Endothelial cell of umbilical vein (primary cell): ENCODE measurements around the gene ADARB1. TPM values are rescaled to one million over a fixed set of nuclear protein-coding genes. Genes with fewer than 3 reads are reported as not detected.

ENCODE experiments used
- BruUV-seq: library from RNA; stranded (reverse); fragments of 400-500 nt; replicated peaks from 2 replicates; lab custom pipeline; 2021; lab: Mats Ljungman, UMichigan
- CTCF ChIA-PET: fragments of 300-600, 350-600 bp; sonication (Branson Sonifier 250); formaldehyde crosslinking; loops from one replicate; lab custom pipeline; 2021; ENCODE audit warnings: antibody characterized with exemption, inconsistent platforms; lab: Charles Lee
- POLR2A ChIA-PET: fragments of 300-600, 350-600 bp; sonication (Branson Sonifier 250); formaldehyde crosslinking; loops from one replicate; lab custom pipeline; 2021; ENCODE audit warnings: antibody characterized with exemption, inconsistent platforms; lab: Charles Lee
- DNase-seq: peaks from one replicate; pipeline ENCODE4 v3.0.0-alpha.2; 2011; ENCODE audit warnings: low read depth, low spot score
- FAIRE-seq: peaks from 2 replicates; lab custom pipeline; 2011; peaks lifted over from hg19 to GRCh38; lab: Jason Lieb, UNC
- H2AFZ ChIP-seq: 2 replicates; pipeline ENCODE4 v1.6.0; 2012; ENCODE audit warnings: low read depth, low read length, control low read depth, inconsistent platforms
- H3K27ac ChIP-seq: 2 replicates; pipeline ENCODE4 v1.5.1; 2011; ENCODE audit warnings: low read depth, mild to moderate bottlenecking, control low read depth, low read length, moderate library complexity; ENCODE audit not compliant: insufficient read depth
- H3K27me3 ChIP-seq, 2 experiments: 2 replicates each; pipeline versions ENCODE4 v1.6.0 to v1.6.1; 2011; ENCODE audit warnings: low read length in 2 of 2, mixed read lengths in 1 of 2; ENCODE audit not compliant: control insufficient read depth in 2 of 2, insufficient read depth in 2 of 2
- H3K36me3 ChIP-seq, 2 experiments: 2 replicates in 1 of 2; 3 replicates in 1 of 2; pipeline ENCODE4 v1.5.1; 2011; ENCODE audit warnings: low read length in 2 of 2, mild to moderate bottlenecking in 1 of 2, moderate library complexity in 1 of 2; ENCODE audit not compliant: control insufficient read depth in 2 of 2, insufficient read depth in 2 of 2; ENCODE audit errors: extremely low read depth in 1 of 2
- H3K4me1 ChIP-seq: 3 replicates; pipeline ENCODE4 v1.5.1; 2011; ENCODE audit warnings: mild to moderate bottlenecking, low read length; ENCODE audit not compliant: control insufficient read depth, insufficient read depth; ENCODE audit errors: extremely low read depth
- H3K4me2 ChIP-seq: 2 replicates; pipeline ENCODE4 v1.6.1; 2011; ENCODE audit warnings: low read length, control low read depth, mixed read lengths; ENCODE audit not compliant: insufficient read depth
- H3K4me3 ChIP-seq, 3 experiments: fragments of 200-600 bp in 1 of 3; sonication (generic), shearing (Covaris generic) in 1 of 3; replicated peaks in 1 of 3; 2 replicates each; pipeline ENCODE4 v1.5.1; 2011 to 2016; ENCODE audit warnings: control low read depth in 3 of 3, low read length in 3 of 3, mild to moderate bottlenecking in 2 of 3, inconsistent platforms in 1 of 3, low read depth in 1 of 3, moderate library complexity in 1 of 3; ENCODE audit not compliant: insufficient read depth in 1 of 3
- H3K79me2 ChIP-seq: 2 replicates; pipeline ENCODE4 v1.6.0; 2012; ENCODE audit warnings: low read length, inconsistent platforms; ENCODE audit not compliant: control insufficient read depth, insufficient read depth
- H3K9ac ChIP-seq: replicated peaks from 2 replicates; pipeline ENCODE3; 2011; ENCODE audit warnings: low read length, control low read depth; ENCODE audit not compliant: insufficient read depth; ENCODE audit errors: extremely low read depth
- H3K9me1 ChIP-seq: replicated peaks from 3 replicates; pipeline ENCODE4 v1.6.0; 2011; ENCODE audit warnings: mild to moderate bottlenecking, low read length; ENCODE audit not compliant: control insufficient read depth, insufficient read depth; ENCODE audit errors: extremely low read depth
- H3K9me3 ChIP-seq: replicated peaks from 2 replicates; pipeline ENCODE4 v1.5.1; 2012; ENCODE audit warnings: low read length, inconsistent platforms; ENCODE audit not compliant: control insufficient read depth, insufficient read depth
- H4K20me1 ChIP-seq: replicated peaks from 2 replicates; pipeline ENCODE3; 2011; ENCODE audit warnings: mild to moderate bottlenecking, low read length; ENCODE audit not compliant: control insufficient read depth, insufficient read depth; ENCODE audit errors: extremely low read depth
- CTCF ChIP-seq, 2 donors: IDR thresholded peaks; 1 replicate in 1 of 2; 2 replicates in 1 of 2; pipeline ENCODE4 v1.5.1; 2011; ENCODE audit warnings: low read length in 2 of 2, mild to moderate bottlenecking in 2 of 2, moderate library complexity in 2 of 2, control low read depth in 1 of 2, inconsistent platforms in 1 of 2, low read depth in 1 of 2; ENCODE audit not compliant: insufficient read depth in 1 of 2; ENCODE audit errors: extremely low read depth in 1 of 2
- EZH2 ChIP-seq: IDR thresholded peaks from 2 replicates; pipeline ENCODE4 v1.6.1; 2012; ENCODE audit warnings: borderline replicate concordance, low read depth, mild to moderate bottlenecking, moderate library complexity, low read length, inconsistent platforms; ENCODE audit not compliant: severe bottlenecking
- FOS ChIP-seq: IDR thresholded peaks from 2 replicates; pipeline ENCODE4 v1.6.1; 2011; ENCODE audit warnings: mild to moderate bottlenecking, low read length, moderate library complexity, borderline replicate concordance; ENCODE audit not compliant: insufficient read depth
- GATA2 ChIP-seq: IDR thresholded peaks from 2 replicates; pipeline ENCODE4 v1.7.0; 2011; ENCODE audit warnings: low read depth, mild to moderate bottlenecking, moderate library complexity, mixed read lengths, low read length; ENCODE audit not compliant: insufficient read length, insufficient read depth
- MAX ChIP-seq: IDR thresholded peaks from 2 replicates; pipeline ENCODE4 v1.6.1; 2011; ENCODE audit not compliant: insufficient read depth, insufficient read length
- dilution Hi-C: fragments of 300-500 bp; cut with MboI; formaldehyde crosslinking; loops from one replicate; pipeline ENCODE4 v1.15.0; 2019; ENCODE audit warnings: low sequenced_read_pairs; ENCODE audit not compliant: extremely low pct_ligation_motif_present
- intact Hi-C: fragments of 100-400 bp; cut with micrococcal nuclease; formaldehyde crosslinking; loops from one replicate; pipeline ENCODE4 v1.10.0; 2022
- polyA plus RNA-seq, 4 experiments: library from polyadenylated mRNA; depleted of rRNA in 3 of 4; stranded (reverse) in 3 of 4; unstranded in 1 of 4; fragments of >200 nt; gene quantifications; 2 replicates each; pipeline versions ENCODE4 v1.2.1 to v1.2.3, GENCODE V29; 2011 to 2012; ENCODE audit warnings: missing spikeins in 1 of 4
- total RNA-seq: library from RNA; stranded (reverse); gene quantifications from 2 replicates; pipeline ENCODE4 v1.2.3, GENCODE V29; 2021

The ADARB1 gene
- total and polyA plus RNA-seq, 2 donors (not counting 3 experiments of a cell fraction or from before 2014, with no cell fraction given): 32.5 to 54.3 TPM

GRCh38 chr21:45256021-45256911 is 181.9 kb downstream of the ADARB1 start:
- Histone ChIP-seq H3K4me3 (no peak overlapping the region), H2AFZ (no peak overlapping the region), H3K36me3 (no peaks in the 10 kb centered on the region), H3K79me2 (no peaks in the 10 kb centered on the region), H3K27me3 (peaks cover 0 to 2% of the 10 kb centered on the region in 2 experiments), H3K9me1 (no peaks in the 10 kb centered on the region), H3K9ac (no peak overlapping the region), H3K9me3 (no peaks in the 10 kb centered on the region), H3K27ac (no peak overlapping the region), H4K20me1 (no peaks in the 10 kb centered on the region), H3K4me1 (no peaks in the 10 kb centered on the region), H3K4me2 (no peak overlapping the region)
- DNase-seq: no peak
- ChIA-PET CTCF (interaction anchor here (0.8 to 1.6 kb wide), 3 partner anchors 8 to 110 kb away, joined by 3 to 5 read pairs (median 3); no protein-coding TSS in a partner anchor), POLR2A (no interaction called here)
- BruUV-seq: no TSS peak
- no peak for FAIRE-seq
- intact Hi-C loops (no loop called here), dilution Hi-C loops (no loop called here)
- TF ChIP-seq CTCF (IDR thresholded peaks at IDR 0.05; ENCODE audit: extremely low read depth in 1 of 2, insufficient read depth in 1 of 2, low read depth in 1 of 2, low read length in 2 of 2): no peak
- no peak for TF ChIP-seq MAX
- TF ChIP-seq EZH2: no peak
- TF ChIP-seq GATA2: no peak
- TF ChIP-seq FOS: no peak
